ENCODE data around the gene MED25. TPM values are rescaled to one million over a fixed set of nuclear protein-coding genes. Genes with fewer than 3 reads are reported as not detected.

Gene MED25
- total and polyA plus RNA-seq, 2 experiments from 2014 or later: 29.6 to 83.9 TPM

DNA sequence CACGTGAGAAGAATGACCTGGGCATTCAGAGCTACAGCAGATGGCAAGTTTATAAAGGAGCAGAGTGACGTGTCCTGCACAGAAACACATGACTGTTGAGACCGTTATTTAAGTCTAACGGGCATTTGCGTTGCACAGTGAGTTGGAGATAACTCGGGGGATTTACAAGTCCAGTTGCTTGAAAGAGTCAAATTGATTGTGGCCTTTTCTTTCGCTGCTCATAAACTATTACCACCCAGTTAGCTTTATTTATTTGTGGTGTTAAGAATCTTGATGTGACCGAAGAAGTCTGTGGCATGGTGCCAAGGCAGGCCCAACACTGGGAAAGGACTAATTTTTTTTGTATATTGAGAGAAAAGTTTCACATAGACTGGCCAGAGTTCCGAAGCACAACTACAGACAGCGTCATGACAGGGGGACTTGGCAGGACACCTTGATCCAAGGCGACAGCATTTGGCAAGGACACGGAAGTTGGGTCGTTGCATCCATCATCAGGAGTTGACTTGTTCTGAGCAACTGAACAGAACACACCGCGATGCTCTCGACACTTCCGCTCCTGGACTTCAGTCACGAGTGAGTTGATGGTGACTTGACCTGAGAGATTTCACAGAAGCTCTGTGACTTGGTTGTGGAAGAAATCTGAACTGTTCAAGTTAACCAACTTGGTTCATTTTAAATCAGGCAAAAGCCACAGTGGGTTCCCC, 20.9 kb downstream of the MED25 start:
- H4K20me1 ChIP-seq (ENCODE audit: insufficient read depth, poor library complexity, severe bottlenecking): no peaks in the 10 kb centered on the region
- H3K9me2 ChIP-seq (replicated peaks; ENCODE audit: insufficient read depth): no peaks in the 10 kb centered on the region
- no peak overlapping the region for H3K27ac ChIP-seq
- H3K79me2 ChIP-seq: no peaks in the 10 kb centered on the region
- WGBS (ENCODE audit: low lambda C conversion rate, missing lambda C conversion rate): 90% methylated on average over 18 of the region's 18 CpGs
- H3K4me2 ChIP-seq: no peak overlapping the region
- no peaks in the 10 kb centered on the region for H3K36me3 ChIP-seq (replicated peaks; ENCODE audit: insufficient read depth, low read depth)
- H3K9me3 ChIP-seq (ENCODE audit: low read depth): no peaks in the 10 kb centered on the region
- no peak for DNase-seq (ENCODE audit: low spot score)
- H3K4me3 ChIP-seq: no peak overlapping the region
- no peak overlapping the region for H2AFZ ChIP-seq
- TF ChIP-seq EZH2 (IDR thresholded peaks at IDR 0.05; ENCODE audit: borderline replicate concordance) (no peak), EZH2phosphoT487 (IDR thresholded peaks at IDR 0.05; ENCODE audit: low read depth, severe bottlenecking, unreplicated experiment) (no peak)
- TF ChIP-seq, protein P1, sequence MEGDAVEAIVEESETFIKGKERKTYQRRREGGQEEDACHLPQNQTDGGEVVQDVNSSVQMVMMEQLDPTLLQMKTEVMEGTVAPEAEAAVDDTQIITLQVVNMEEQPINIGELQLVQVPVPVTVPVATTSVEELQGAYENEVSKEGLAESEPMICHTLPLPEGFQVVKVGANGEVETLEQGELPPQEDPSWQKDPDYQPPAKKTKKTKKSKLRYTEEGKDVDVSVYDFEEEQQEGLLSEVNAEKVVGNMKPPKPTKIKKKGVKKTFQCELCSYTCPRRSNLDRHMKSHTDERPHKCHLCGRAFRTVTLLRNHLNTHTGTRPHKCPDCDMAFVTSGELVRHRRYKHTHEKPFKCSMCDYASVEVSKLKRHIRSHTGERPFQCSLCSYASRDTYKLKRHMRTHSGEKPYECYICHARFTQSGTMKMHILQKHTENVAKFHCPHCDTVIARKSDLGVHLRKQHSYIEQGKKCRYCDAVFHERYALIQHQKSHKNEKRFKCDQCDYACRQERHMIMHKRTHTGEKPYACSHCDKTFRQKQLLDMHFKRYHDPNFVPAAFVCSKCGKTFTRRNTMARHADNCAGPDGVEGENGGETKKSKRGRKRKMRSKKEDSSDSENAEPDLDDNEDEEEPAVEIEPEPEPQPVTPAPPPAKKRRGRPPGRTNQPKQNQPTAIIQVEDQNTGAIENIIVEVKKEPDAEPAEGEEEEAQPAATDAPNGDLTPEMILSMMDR (IDR thresholded peaks at IDR 0.05; ENCODE audit: poor library complexity): no peak
- no peaks in the 10 kb centered on the region for H3K27me3 ChIP-seq
- H3K4me1 ChIP-seq (ENCODE audit: insufficient read depth): no peaks in the 10 kb centered on the region

DNA sequence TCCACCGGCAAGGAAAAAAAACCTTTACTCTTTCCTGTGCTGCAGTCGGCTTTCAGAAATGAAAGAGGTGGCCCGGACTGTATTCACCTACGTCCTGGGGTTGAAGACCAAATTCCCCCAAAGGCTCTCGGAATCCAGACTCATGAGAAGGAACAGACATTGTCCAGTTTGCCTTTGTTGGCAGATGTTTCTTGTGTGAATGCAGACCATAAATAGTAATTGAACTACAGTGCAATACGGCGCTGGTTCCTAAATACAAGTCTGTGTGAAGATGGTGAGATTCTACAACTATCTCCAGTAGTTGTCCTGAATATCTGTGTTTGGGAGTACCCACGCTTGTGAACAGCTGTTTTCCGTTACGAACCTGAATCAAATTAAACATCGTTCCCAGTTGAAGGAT, 21.6 kb downstream of the MED25 start:
- no peak overlapping the region for H3K27ac ChIP-seq
- no peaks in the 10 kb centered on the region for H4K20me1 ChIP-seq (ENCODE audit: insufficient read depth, poor library complexity, severe bottlenecking)
- no peaks in the 10 kb centered on the region for H3K79me2 ChIP-seq
- H3K4me1 ChIP-seq (ENCODE audit: insufficient read depth): no peaks in the 10 kb centered on the region
- DNase-seq (ENCODE audit: low spot score): no peak
- no peaks in the 10 kb centered on the region for H3K9me2 ChIP-seq (replicated peaks; ENCODE audit: insufficient read depth)
- no peaks in the 10 kb centered on the region for H3K27me3 ChIP-seq
- H3K4me2 ChIP-seq: no peak overlapping the region
- no peak overlapping the region for H3K4me3 ChIP-seq
- 87% methylated on average over 11 of the region's 11 CpGs for WGBS (ENCODE audit: low lambda C conversion rate, missing lambda C conversion rate)
- H3K36me3 ChIP-seq (replicated peaks; ENCODE audit: insufficient read depth, low read depth): no peaks in the 10 kb centered on the region
- H3K9me3 ChIP-seq (ENCODE audit: low read depth): no peaks in the 10 kb centered on the region
- H2AFZ ChIP-seq: no peak overlapping the region
- TF ChIP-seq, protein P1 (IDR thresholded peaks at IDR 0.05; ENCODE audit: poor library complexity): no peak
- TF ChIP-seq EZH2 (IDR thresholded peaks at IDR 0.05; ENCODE audit: borderline replicate concordance) (no peak), EZH2phosphoT487 (IDR thresholded peaks at IDR 0.05; ENCODE audit: low read depth, severe bottlenecking, unreplicated experiment) (no peak)

DNA sequence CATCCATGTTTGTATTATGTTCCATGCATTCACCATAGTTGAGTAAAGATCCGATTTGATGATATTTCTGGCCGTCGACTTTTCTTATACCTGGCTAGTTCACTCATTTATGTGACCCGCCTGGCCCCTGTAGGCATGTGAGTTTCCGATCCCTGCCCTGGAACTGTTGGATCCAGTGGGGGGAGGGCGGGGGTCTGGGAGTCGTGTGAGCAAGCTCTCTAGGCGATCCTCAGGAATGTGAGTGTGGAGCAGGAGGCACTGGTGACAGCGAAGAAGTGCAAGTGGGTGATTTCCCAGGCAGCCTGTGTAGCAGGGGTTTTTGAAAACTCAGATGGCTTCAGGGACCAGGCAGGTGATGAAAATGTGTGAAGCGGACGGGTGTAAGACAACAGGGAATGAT, 22.2 kb downstream of the MED25 start:
- no peaks in the 10 kb centered on the region for H3K27me3 ChIP-seq
- H3K4me2 ChIP-seq: no peak overlapping the region
- H2AFZ ChIP-seq: no peak overlapping the region
- no peak overlapping the region for H3K27ac ChIP-seq
- H3K4me3 ChIP-seq: no peak overlapping the region
- H3K9me2 ChIP-seq (replicated peaks; ENCODE audit: insufficient read depth): no peaks in the 10 kb centered on the region
- DNase-seq (ENCODE audit: low spot score): no peak
- no peaks in the 10 kb centered on the region for H4K20me1 ChIP-seq (ENCODE audit: insufficient read depth, poor library complexity, severe bottlenecking)
- no peaks in the 10 kb centered on the region for H3K79me2 ChIP-seq
- TF ChIP-seq EZH2 (IDR thresholded peaks at IDR 0.05; ENCODE audit: borderline replicate concordance): no peak
- TF ChIP-seq, protein P1 (IDR thresholded peaks at IDR 0.05; ENCODE audit: poor library complexity): no peak
- no peak for TF ChIP-seq EZH2phosphoT487 (IDR thresholded peaks at IDR 0.05; ENCODE audit: low read depth, severe bottlenecking, unreplicated experiment)
- H3K36me3 ChIP-seq (replicated peaks; ENCODE audit: insufficient read depth, low read depth): no peaks in the 10 kb centered on the region
- 76% methylated on average over 11 of the region's 11 CpGs for WGBS (ENCODE audit: low lambda C conversion rate, missing lambda C conversion rate)
- no peaks in the 10 kb centered on the region for H3K4me1 ChIP-seq (ENCODE audit: insufficient read depth)
- no peaks in the 10 kb centered on the region for H3K9me3 ChIP-seq (ENCODE audit: low read depth)

All from hepatocyte (in vitro differentiated cells).